Fibroblast of villous mesenchyme (primary cell): Measurements from ENCODE around the gene CRYGD. TPM values are rescaled to one million over a fixed set of nuclear protein-coding genes. Genes with fewer than 3 reads are reported as not detected.
"Not testable (repeated sequence)": the region's sequence is repeated elsewhere in the genome, so short reads cannot be mapped to it uniquely, and the experiment has no call there.

Experiments used
- DNase-seq: peaks from one replicate; pipeline ENCODE4 v3.0.0-alpha.2; 2010; ENCODE audit warnings: low read depth
- H3K4me3 ChIP-seq: 2 replicates; pipeline ENCODE4 v1.5.1; 2011; ENCODE audit warnings: low read depth, mild to moderate bottlenecking, low read length
- CTCF ChIP-seq: IDR thresholded peaks from 2 replicates; pipeline ENCODE4 v1.5.1; 2012; ENCODE audit warnings: low read depth, mild to moderate bottlenecking, low read length; ENCODE audit not compliant: insufficient read depth
- total RNA-seq: library from RNA; depleted of rRNA; stranded (reverse); fragments of >200 nt; gene quantifications from 2 replicates; pipeline ENCODE4 v1.2.3, GENCODE V29; 2012

The CRYGD gene
- total RNA-seq, 1 donor, result not detected

- TF ChIP-seq CTCF, result no peak
- DNase-seq, result no peak
- no peak within 1 kb of the TSS for H3K4me3 ChIP-seq
Observed at GRCh38 chr2:208129744-208130711, 5.7 kb upstream of the CRYGD start, which contains the start of gene CRYGC. CRYGC (minus strand) TSS chr2:208129828; CDS start chr2:208129792, 36 bp downstream.

GRCh38 chr2:208128136-208128535, 3.8 kb upstream of the CRYGD start:
- no peak for TF ChIP-seq CTCF
- no peak for DNase-seq
- H3K4me3 ChIP-seq, result no peak overlapping the region

GRCh38 chr2:208127090-208127489, 2.8 kb upstream of the CRYGD start:
- TF ChIP-seq CTCF, result no peak
- no peak overlapping the region for H3K4me3 ChIP-seq
- DNase-seq, result no peak

GRCh38 chr2:208125251-208125650, 927 bp upstream of the CRYGD start:
- DNase-seq, result no peak

GRCh38 chr2:208122248-208122647, 2.1 kb downstream of the CRYGD start:
- no peak overlapping the region for H3K4me3 ChIP-seq
- DNase-seq, result no peak
- no peak for TF ChIP-seq CTCF

More at GRCh38 chr2:208125251-208125650, 927 bp upstream of the CRYGD start:
- no peak for TF ChIP-seq CTCF
- H3K4me3 ChIP-seq, result no peak overlapping the region

- TF ChIP-seq CTCF, result no peak
- no peak overlapping the region for H3K4me3 ChIP-seq
- DNase-seq, result no peak
Observed at GRCh38 chr2:208118918-208119317, 5.4 kb downstream of the CRYGD start.

GRCh38 chr2:208117390-208117789, 6.9 kb downstream of the CRYGD start:
- not testable (repeated sequence) for H3K4me3 ChIP-seq, DNase-seq
